ENCODE data around the gene CFL1. TPM values are rescaled to one million over a fixed set of nuclear protein-coding genes. Genes with fewer than 3 reads are reported as not detected.

CFL1 gene
- total and polyA plus RNA-seq, 10 of the 15 experiments (the other 5 are each of a cell fraction or from before 2014, with no cell fraction given) = 164 to 2,994 (median 1,500) TPM

- TF ChIP-seq ZBTB11 (CRISPR knock-in tag; IDR thresholded peaks at IDR 0.05) (no peak), CUX1 (IDR thresholded peaks at IDR 0.05; ENCODE audit: insufficient replicate concordance, low read depth, low read length) (no peak), LARP7 (IDR thresholded peaks at IDR 0.05) (no peak), KLF5 (IDR thresholded peaks at IDR 0.05; ENCODE audit: partially characterized antibody) (no peak), SMC3 (IDR thresholded peaks at IDR 0.05; ENCODE audit: borderline replicate concordance, low read length) (no peak), PRDM15 (CRISPR knock-in tag; IDR thresholded peaks at IDR 0.05) (no peak), RELA (IDR thresholded peaks at IDR 0.05; ENCODE audit: borderline replicate concordance, partially characterized antibody) (no peak), ZNF24 (IDR thresholded peaks at IDR 0.05) (no peak), ZNF622 (IDR thresholded peaks at IDR 0.05) (no peak), HSF1 (IDR thresholded peaks at IDR 0.05; ENCODE audit: low read depth, low read length) (no peak), E2F8 (IDR thresholded peaks at IDR 0.05; ENCODE audit: low read depth, partially characterized antibody) (peak; percentile 85)
These were observed 1.1 kb downstream of the CFL1 start (continued) for GRCh38 chr11:65856689-65857499.

Data from GM12878 (cell line).